Liver (tissue), 9 donors: ENCODE data around the gene PRR30. TPM values are rescaled to one million over a fixed set of nuclear protein-coding genes. Genes with fewer than 3 reads are reported as not detected.
"Not testable (repeated sequence)": the region's sequence is repeated elsewhere in the genome, so short reads cannot be mapped to it uniquely, and the experiment has no call there.

ENCODE experiments used
- DNase-seq: peaks from one replicate; pipeline ENCODE4 v3.0.0-alpha.2; 2017; ENCODE audit warnings: low spot score
- H3K27ac ChIP-seq, 2 donors: one replicate each; pipeline ENCODE4 v1.7.0; 2013; ENCODE audit warnings: inconsistent platforms in 2 of 2, low read length in 2 of 2, control low read depth in 1 of 2, low read depth in 1 of 2, mild to moderate bottlenecking in 1 of 2
- H3K27me3 ChIP-seq, 4 donors: one replicate each; pipeline versions ENCODE4 v1.6.1 to v1.7.0; 2013; ENCODE audit warnings: low read length in 3 of 4, inconsistent platforms in 1 of 4, mild to moderate bottlenecking in 1 of 4, moderate library complexity in 1 of 4; ENCODE audit not compliant: control insufficient read depth in 4 of 4, insufficient read depth in 4 of 4
- H3K36me3 ChIP-seq, 4 donors: one replicate each; pipeline versions ENCODE4 v1.6.1 to v1.7.0; 2013; ENCODE audit warnings: low read length in 3 of 4, mild to moderate bottlenecking in 3 of 4, low read depth in 1 of 4, moderate library complexity in 1 of 4; ENCODE audit not compliant: control insufficient read depth in 4 of 4, insufficient read depth in 3 of 4
- H3K4me1 ChIP-seq, 4 donors: one replicate each; pipeline versions ENCODE4 v1.6.1 to v1.7.0; 2013; ENCODE audit warnings: low read length in 3 of 4, mild to moderate bottlenecking in 3 of 4, moderate library complexity in 1 of 4; ENCODE audit not compliant: control insufficient read depth in 4 of 4, insufficient read depth in 4 of 4
- H3K4me3 ChIP-seq, 3 donors: one replicate each; pipeline versions ENCODE4 v1.6.1 to v1.7.0; 2013; ENCODE audit warnings: low read length in 3 of 3, control low read depth in 1 of 3, low read depth in 1 of 3, mild to moderate bottlenecking in 1 of 3
- H3K9ac ChIP-seq, 2 donors: one replicate each; pipeline ENCODE4 v1.7.0; 2013; ENCODE audit warnings: low read length in 2 of 2, mild to moderate bottlenecking in 2 of 2, moderate library complexity in 2 of 2, control low read depth in 1 of 2, low read depth in 1 of 2
- H3K9me3 ChIP-seq, 4 donors: one replicate each; pipeline versions ENCODE4 v1.6.1 to v1.7.0; 2013; ENCODE audit warnings: low read length in 3 of 4; ENCODE audit not compliant: control insufficient read depth in 4 of 4
- ATF3 ChIP-seq: IDR thresholded peaks from 2 replicates; pipeline ENCODE4 v1.6.1; 2016; ENCODE audit warnings: antibody characterized with exemption
- EGR1 ChIP-seq, 2 donors: IDR thresholded peaks; 2 replicates each; pipeline ENCODE4 v1.6.1; 2016 to 2018; ENCODE audit warnings: antibody characterized with exemption in 2 of 2, low read depth in 2 of 2
- FOXA1 ChIP-seq: IDR thresholded peaks from 2 replicates; pipeline ENCODE4 v1.6.1; 2016; ENCODE audit warnings: antibody characterized with exemption
- FOXA2 ChIP-seq: IDR thresholded peaks from 2 replicates; pipeline ENCODE4 v1.6.1; 2016; ENCODE audit warnings: antibody characterized with exemption
- GABPA ChIP-seq, 2 donors: IDR thresholded peaks in 1 of 2; conservative IDR thresholded peaks in 1 of 2; 2 replicates each; pipeline ENCODE4 v1.6.1; 2016; ENCODE audit warnings: antibody characterized with exemption in 2 of 2, mild to moderate bottlenecking in 1 of 2, moderate library complexity in 1 of 2
- HNF4A ChIP-seq, 2 donors: conservative IDR thresholded peaks; 2 replicates each; pipeline ENCODE4 v1.6.1; 2016; ENCODE audit warnings: antibody characterized with exemption in 2 of 2, mild to moderate bottlenecking in 2 of 2
- HNF4G ChIP-seq: IDR thresholded peaks from 2 replicates; pipeline ENCODE4 v1.6.1; 2016; ENCODE audit warnings: antibody characterized with exemption
- JUND ChIP-seq, 2 donors: IDR thresholded peaks; 2 replicates each; pipeline ENCODE4 v1.6.1; 2016; ENCODE audit warnings: antibody characterized with exemption in 2 of 2
- MAX ChIP-seq: IDR thresholded peaks from 2 replicates; pipeline ENCODE4 v1.6.1; 2016; ENCODE audit warnings: antibody characterized with exemption
- NR2F2 ChIP-seq: IDR thresholded peaks from 2 replicates; pipeline ENCODE4 v1.6.1; 2016; ENCODE audit warnings: antibody characterized with exemption
- RAD21 ChIP-seq, 2 donors: IDR thresholded peaks; 2 replicates each; pipeline ENCODE4 v1.6.1; 2016; ENCODE audit warnings: antibody characterized with exemption in 2 of 2, mild to moderate bottlenecking in 2 of 2
- RXRA ChIP-seq, 2 donors: IDR thresholded peaks; 2 replicates each; pipeline ENCODE4 v1.6.1; 2017 to 2018; ENCODE audit warnings: antibody characterized with exemption in 2 of 2, mild to moderate bottlenecking in 1 of 2
- SP1 ChIP-seq: IDR thresholded peaks from 2 replicates; pipeline ENCODE4 v1.6.1; 2018; ENCODE audit warnings: antibody characterized with exemption, mild to moderate bottlenecking
- YY1 ChIP-seq: IDR thresholded peaks from 2 replicates; pipeline ENCODE4 v1.6.1; 2016; ENCODE audit warnings: antibody characterized with exemption, mild to moderate bottlenecking
- ZBTB33 ChIP-seq: IDR thresholded peaks from 2 replicates; pipeline ENCODE4 v1.6.1; 2016; ENCODE audit warnings: antibody characterized with exemption
- WGBS: extraction: QIAGEN DNeasy Blood & Tissue Kit; methylation state at CpG from one replicate; pipeline ENCODE4 v1.1.7; 2013; 5-methylcytosine and 5-hydroxymethylcytosine counted together
- polyA plus RNA-seq, 2 donors: library from polyadenylated mRNA; stranded (reverse) in 1 of 2; unstranded in 1 of 2; fragments of 200-250 nt in 1 of 2; fragments of >200 nt in 1 of 2; fragmentation: Nextera tagmentation in 1 of 2; extraction: Ambion mirVana in 1 of 2; gene quantifications; one replicate each; pipeline versions ENCODE4 v1.2.1 to v1.2.3, GENCODE V29; 2013 to 2015
- total RNA-seq, 2 donors: library from RNA; depleted of rRNA; stranded (reverse); fragments of >200 nt; gene quantifications; one replicate each; pipeline ENCODE4 v1.2.3, GENCODE V29; 2014
- TF ChIP-seq, protein P1 (sequence below): IDR thresholded peaks from 2 replicates; pipeline ENCODE4 v1.6.1; 2016; ENCODE audit warnings: antibody characterized with exemption, mild to moderate bottlenecking
- donor health status: healthy.
- donor health status: healthy.
- donor health status: healthy.
- donor health status: healthy.
- donor health status: healthy.

The PRR30 gene
- total and polyA plus RNA-seq, 4 donors, result not detected

DNA sequence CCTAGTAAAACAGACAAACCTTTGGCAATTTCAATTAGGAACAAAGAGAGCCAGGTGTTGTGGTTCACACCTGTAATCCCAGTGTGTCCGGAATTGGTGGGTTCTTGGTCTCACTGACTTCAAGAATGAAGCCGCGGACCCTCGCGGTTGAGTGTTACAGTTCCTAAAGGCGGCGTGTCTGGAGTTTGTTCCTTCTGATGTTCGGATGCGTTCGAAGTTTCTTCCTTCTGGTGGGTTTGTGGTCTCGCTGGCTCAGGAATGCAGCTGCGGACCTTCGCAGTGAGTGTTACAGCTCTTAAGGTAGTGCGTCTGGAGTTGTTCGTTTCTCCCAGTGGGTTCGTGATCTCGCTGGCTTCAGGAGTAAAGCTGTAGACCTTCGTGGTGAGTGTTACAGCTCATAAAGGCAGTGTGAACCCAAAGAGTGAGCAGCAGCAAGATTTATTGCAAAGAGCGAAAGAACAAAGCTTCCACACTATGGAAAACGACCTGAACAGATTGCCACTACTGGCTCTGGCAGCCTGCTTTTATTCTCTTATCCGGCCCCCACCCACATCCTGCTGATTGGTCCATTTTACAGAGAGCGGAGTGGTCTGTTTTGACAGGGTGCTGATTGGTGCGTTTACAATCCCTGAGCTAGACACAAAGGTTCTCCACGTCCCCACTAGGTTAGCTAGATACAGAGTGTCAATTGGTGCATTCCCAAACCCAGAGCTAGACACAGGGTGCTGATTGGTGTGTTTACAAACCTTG is 28.4 kb downstream of the PRR30 start:
- H3K4me1 ChIP-seq, H3K36me3 ChIP-seq, H3K9me3 ChIP-seq, H3K27me3 ChIP-seq, DNase-seq, H3K4me3 ChIP-seq, H3K27ac ChIP-seq, H3K9ac ChIP-seq: not testable (repeated sequence)
- 88% methylated on average over 24 of the region's 24 CpGs for WGBS

GRCh38 chr2:27109083-27109482 is 30.1 kb downstream of the PRR30 start:
- H3K9me3 ChIP-seq, result no peaks in the 10 kb centered on the region
- H3K27ac ChIP-seq, result no peak overlapping the region
- H3K27me3 ChIP-seq, result no peaks in the 10 kb centered on the region
- 91% methylated on average over 3 of the region's 3 CpGs for WGBS
- DNase-seq, result no peak
- no peaks in the 10 kb centered on the region for H3K36me3 ChIP-seq
- H3K4me3 ChIP-seq, result no peak overlapping the region
- H3K4me1 ChIP-seq, result no peaks in the 10 kb centered on the region
- no peak overlapping the region for H3K9ac ChIP-seq
- no peak for TF ChIP-seq NR2F2
- TF ChIP-seq FOXA2, result no peak
- TF ChIP-seq YY1, result no peak
- no peak for TF ChIP-seq RXRA (IDR thresholded peaks at IDR 0.05)
- no peak for TF ChIP-seq FOXA1

GRCh38 chr2:27108221-27108620 is 31.0 kb downstream of the PRR30 start:
- no peak for TF ChIP-seq FOXA2
- no peaks in the 10 kb centered on the region for H3K27me3 ChIP-seq
- no peak overlapping the region for H3K4me3 ChIP-seq
- no peak overlapping the region for H3K27ac ChIP-seq
- DNase-seq, result no peak
- no peaks in the 10 kb centered on the region for H3K4me1 ChIP-seq
- no peak overlapping the region for H3K9ac ChIP-seq
- no peaks in the 10 kb centered on the region for H3K36me3 ChIP-seq
- 76% methylated on average over 2 of the region's 2 CpGs for WGBS
- H3K9me3 ChIP-seq, result no peaks in the 10 kb centered on the region

- Histone ChIP-seq H3K36me3 (peaks cover 0 to 2% (median 0%) of the 10 kb centered on the region in 4 donors), H3K27ac (no peak overlapping the region), H3K4me1 (no peaks in the 10 kb centered on the region), H3K9ac (no peak overlapping the region), H3K9me3 (no peaks in the 10 kb centered on the region), H3K4me3 (no peak overlapping the region), H3K27me3 (no peaks in the 10 kb centered on the region)
- WGBS, result 61% methylated on average over 3 of the region's 3 CpGs
- DNase-seq, result no peak
- TF ChIP-seq RAD21 (IDR thresholded peaks at IDR 0.05) (no peak), GABPA (IDR thresholded peaks at IDR 0.05 in 1 of 2, conservative IDR thresholded peaks at IDR 0.05 in 1 of 2) (no peak), JUND (IDR thresholded peaks at IDR 0.05) (no peak), HNF4A (conservative IDR thresholded peaks at IDR 0.05) (no peak), MAX (no peak), YY1 (no peak), RXRA (IDR thresholded peaks at IDR 0.05) (no peak), FOXA1 (no peak), SP1 (no peak), HNF4G (no peak), FOXA2 (no peak), ATF3 (no peak), ZBTB33 (no peak), NR2F2 (no peak), EGR1 (IDR thresholded peaks at IDR 0.05; ENCODE audit: low read depth in 2 of 2) (no peak)
- TF ChIP-seq, protein P1, sequence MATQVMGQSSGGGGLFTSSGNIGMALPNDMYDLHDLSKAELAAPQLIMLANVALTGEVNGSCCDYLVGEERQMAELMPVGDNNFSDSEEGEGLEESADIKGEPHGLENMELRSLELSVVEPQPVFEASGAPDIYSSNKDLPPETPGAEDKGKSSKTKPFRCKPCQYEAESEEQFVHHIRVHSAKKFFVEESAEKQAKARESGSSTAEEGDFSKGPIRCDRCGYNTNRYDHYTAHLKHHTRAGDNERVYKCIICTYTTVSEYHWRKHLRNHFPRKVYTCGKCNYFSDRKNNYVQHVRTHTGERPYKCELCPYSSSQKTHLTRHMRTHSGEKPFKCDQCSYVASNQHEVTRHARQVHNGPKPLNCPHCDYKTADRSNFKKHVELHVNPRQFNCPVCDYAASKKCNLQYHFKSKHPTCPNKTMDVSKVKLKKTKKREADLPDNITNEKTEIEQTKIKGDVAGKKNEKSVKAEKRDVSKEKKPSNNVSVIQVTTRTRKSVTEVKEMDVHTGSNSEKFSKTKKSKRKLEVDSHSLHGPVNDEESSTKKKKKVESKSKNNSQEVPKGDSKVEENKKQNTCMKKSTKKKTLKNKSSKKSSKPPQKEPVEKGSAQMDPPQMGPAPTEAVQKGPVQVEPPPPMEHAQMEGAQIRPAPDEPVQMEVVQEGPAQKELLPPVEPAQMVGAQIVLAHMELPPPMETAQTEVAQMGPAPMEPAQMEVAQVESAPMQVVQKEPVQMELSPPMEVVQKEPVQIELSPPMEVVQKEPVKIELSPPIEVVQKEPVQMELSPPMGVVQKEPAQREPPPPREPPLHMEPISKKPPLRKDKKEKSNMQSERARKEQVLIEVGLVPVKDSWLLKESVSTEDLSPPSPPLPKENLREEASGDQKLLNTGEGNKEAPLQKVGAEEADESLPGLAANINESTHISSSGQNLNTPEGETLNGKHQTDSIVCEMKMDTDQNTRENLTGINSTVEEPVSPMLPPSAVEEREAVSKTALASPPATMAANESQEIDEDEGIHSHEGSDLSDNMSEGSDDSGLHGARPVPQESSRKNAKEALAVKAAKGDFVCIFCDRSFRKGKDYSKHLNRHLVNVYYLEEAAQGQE, result no peak
Measured at GRCh38 chr2:27105981-27106380, 33.2 kb downstream of the PRR30 start.
